Keratinocyte (primary cell): ENCODE measurements around the gene DCAF8. TPM values are rescaled to one million over a fixed set of nuclear protein-coding genes. Genes with fewer than 3 reads are reported as not detected.

Experiments used
- DNase-seq: peaks from one replicate; pipeline ENCODE4 v3.0.0-alpha.2; 2011; ENCODE audit warnings: low read depth, missing footprints, low spot score
- FAIRE-seq: peaks from 2 replicates; lab custom pipeline; 2011; peaks lifted over from hg19 to GRCh38; lab: Jason Lieb, UNC
- H2AFZ ChIP-seq: 2 replicates; pipeline ENCODE4 v1.6.0; 2012; ENCODE audit warnings: low read length, control low read depth, inconsistent platforms; ENCODE audit not compliant: control insufficient read depth
- H3K27ac ChIP-seq: 2 replicates; pipeline ENCODE4 v1.5.1; 2011; ENCODE audit warnings: low read length; ENCODE audit not compliant: control insufficient read depth, insufficient read depth
- H3K27me3 ChIP-seq: 3 replicates; pipeline ENCODE4 v1.6.0; 2011; ENCODE audit warnings: low read length; ENCODE audit not compliant: control insufficient read depth, insufficient read depth; ENCODE audit errors: extremely low read depth
- H3K36me3 ChIP-seq, 2 experiments: 2 replicates in 1 of 2; 3 replicates in 1 of 2; pipeline ENCODE4 v1.5.1; 2011; ENCODE audit warnings: low read length in 2 of 2, mild to moderate bottlenecking in 1 of 2; ENCODE audit not compliant: control insufficient read depth in 2 of 2, insufficient read depth in 2 of 2; ENCODE audit errors: extremely low read depth in 1 of 2
- H3K4me1 ChIP-seq: 3 replicates; pipeline ENCODE4 v1.5.1; 2011; ENCODE audit warnings: low read length; ENCODE audit not compliant: control insufficient read depth, insufficient read depth; ENCODE audit errors: extremely low read depth
- H3K4me2 ChIP-seq: 3 replicates; pipeline ENCODE4 v1.6.0; 2011; ENCODE audit warnings: low read depth, low read length; ENCODE audit not compliant: control insufficient read depth, insufficient read depth; ENCODE audit errors: extremely low read depth
- H3K4me3 ChIP-seq, 3 experiments: fragments of 200-600 bp in 1 of 3; sonication (generic) in 1 of 3; 2 replicates in 2 of 3; 3 replicates in 1 of 3; pipeline ENCODE4 v1.5.1; 2011 to 2016; ENCODE audit warnings: low read length in 3 of 3, mild to moderate bottlenecking in 3 of 3, control low read depth in 2 of 3, inconsistent platforms in 1 of 3, low read depth in 1 of 3, mixed read lengths in 1 of 3, mixed run types in 1 of 3, moderate library complexity in 1 of 3; ENCODE audit not compliant: control insufficient read depth in 2 of 3, insufficient read depth in 2 of 3; ENCODE audit errors: extremely low read depth in 1 of 3
- H3K79me2 ChIP-seq: 2 replicates; pipeline ENCODE4 v1.6.0; 2012; ENCODE audit warnings: low read length; ENCODE audit not compliant: control insufficient read depth, insufficient read depth
- H3K9ac ChIP-seq: 3 replicates; pipeline ENCODE4 v1.6.0; 2011; ENCODE audit warnings: low read length; ENCODE audit not compliant: control insufficient read depth, insufficient read depth; ENCODE audit errors: extremely low read depth
- H3K9me1 ChIP-seq: 3 replicates; pipeline ENCODE4 v1.6.0; 2011; ENCODE audit warnings: low read length; ENCODE audit not compliant: control insufficient read depth, insufficient read depth; ENCODE audit errors: extremely low read depth
- H3K9me3 ChIP-seq: 2 replicates; pipeline ENCODE4 v1.5.1; 2012; ENCODE audit warnings: low read depth, low read length; ENCODE audit not compliant: control insufficient read depth
- H4K20me1 ChIP-seq: 3 replicates; pipeline ENCODE4 v1.6.0; 2011; ENCODE audit warnings: low read length; ENCODE audit not compliant: control insufficient read depth, insufficient read depth; ENCODE audit errors: extremely low read depth
- EZH2 ChIP-seq: IDR thresholded peaks from one replicate; pipeline ENCODE4 v1.6.1; 2012; ENCODE audit warnings: inconsistent platforms, mild to moderate bottlenecking, low read length, moderate library complexity
- dilution Hi-C: fragments of 300-500 bp; cut with MboI; formaldehyde crosslinking; loops from one replicate; pipeline ENCODE4 v1.7.0; 2020; ENCODE audit warnings: low sequenced_read_pairs; ENCODE audit not compliant: extremely low pct_ligation_motif_present
- polyA plus RNA-seq, 5 experiments: library from polyadenylated mRNA; depleted of rRNA in 3 of 5; stranded (reverse) in 3 of 5; stranded (forward) in 1 of 5; unstranded in 1 of 5; fragments of >200 nt; gene quantifications; 1 replicate in 1 of 5; 2 replicates in 3 of 5; 3 replicates in 1 of 5; pipeline versions ENCODE4 v1.2.1 to v1.2.3, GENCODE V29; 2011 to 2012; ENCODE audit warnings: missing spikeins in 2 of 5, low read depth in 1 of 5, low replicate concordance in 1 of 5
- TF ChIP-seq, protein P1 (sequence below), 3 experiments: IDR thresholded peaks in 1 of 3; conservative IDR thresholded peaks in 1 of 3; optimal IDR thresholded peaks in 1 of 3; 2 replicates in 2 of 3; 3 replicates in 1 of 3; pipeline versions ENCODE3 to v1.5.1; 2011; ENCODE audit warnings: low read length in 3 of 3, mild to moderate bottlenecking in 3 of 3, moderate library complexity in 2 of 3, control low read depth in 1 of 3, inconsistent platforms in 1 of 3; ENCODE audit not compliant: insufficient read depth in 2 of 3; ENCODE audit errors: extremely low read depth in 1 of 3

The DCAF8 gene
- polyA plus RNA-seq, 1 donor (not counting 4 experiments of a cell fraction or from before 2014, with no cell fraction given), result 81.2 TPM

DNA sequence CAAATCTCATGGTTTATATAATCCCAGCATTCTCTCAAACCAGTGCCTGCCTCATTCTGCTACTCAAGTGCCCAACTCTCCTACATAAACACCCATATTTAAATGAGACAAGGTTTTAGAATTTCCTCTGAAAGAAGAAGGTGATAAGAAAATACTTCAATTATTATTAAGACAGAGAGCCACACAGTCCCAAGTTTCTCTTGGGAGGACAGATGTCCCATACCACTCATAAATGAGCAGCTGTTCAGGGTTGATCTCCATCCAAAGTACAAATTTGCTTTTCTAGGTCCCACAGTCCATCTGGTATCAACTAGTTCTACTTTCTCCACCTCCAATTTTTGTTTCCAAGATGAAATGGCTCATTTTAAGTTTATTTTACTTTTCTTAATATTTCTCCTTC, 11.3 kb downstream of the DCAF8 start:
- FAIRE-seq (no peak), DNase-seq (no peak)
- no peaks in the 10 kb centered on the region for H3K4me1 ChIP-seq
- H3K27me3 ChIP-seq, result no peaks in the 10 kb centered on the region
- no peak for TF ChIP-seq EZH2
- TF ChIP-seq, protein P1, sequence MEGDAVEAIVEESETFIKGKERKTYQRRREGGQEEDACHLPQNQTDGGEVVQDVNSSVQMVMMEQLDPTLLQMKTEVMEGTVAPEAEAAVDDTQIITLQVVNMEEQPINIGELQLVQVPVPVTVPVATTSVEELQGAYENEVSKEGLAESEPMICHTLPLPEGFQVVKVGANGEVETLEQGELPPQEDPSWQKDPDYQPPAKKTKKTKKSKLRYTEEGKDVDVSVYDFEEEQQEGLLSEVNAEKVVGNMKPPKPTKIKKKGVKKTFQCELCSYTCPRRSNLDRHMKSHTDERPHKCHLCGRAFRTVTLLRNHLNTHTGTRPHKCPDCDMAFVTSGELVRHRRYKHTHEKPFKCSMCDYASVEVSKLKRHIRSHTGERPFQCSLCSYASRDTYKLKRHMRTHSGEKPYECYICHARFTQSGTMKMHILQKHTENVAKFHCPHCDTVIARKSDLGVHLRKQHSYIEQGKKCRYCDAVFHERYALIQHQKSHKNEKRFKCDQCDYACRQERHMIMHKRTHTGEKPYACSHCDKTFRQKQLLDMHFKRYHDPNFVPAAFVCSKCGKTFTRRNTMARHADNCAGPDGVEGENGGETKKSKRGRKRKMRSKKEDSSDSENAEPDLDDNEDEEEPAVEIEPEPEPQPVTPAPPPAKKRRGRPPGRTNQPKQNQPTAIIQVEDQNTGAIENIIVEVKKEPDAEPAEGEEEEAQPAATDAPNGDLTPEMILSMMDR (optimal IDR thresholded peaks at IDR 0.05 in 1 of 3, IDR thresholded peaks at IDR 0.05 in 1 of 3, conservative IDR thresholded peaks at IDR 0.05 in 1 of 3; ENCODE audit: extremely low read depth in 1 of 3, insufficient read depth in 2 of 3, low read length in 3 of 3), result no peak
- H2AFZ ChIP-seq, result no peak overlapping the region
- peaks cover 8% of the 10 kb centered on the region for H3K79me2 ChIP-seq
- H3K4me2 ChIP-seq, result no peak overlapping the region
- dilution Hi-C loops, result no loop called here
- H3K27ac ChIP-seq, result no peak overlapping the region
- H3K36me3 ChIP-seq, result no peaks in the 10 kb centered on the region
- no peak overlapping the region for H3K9ac ChIP-seq
- H3K4me3 ChIP-seq, result no peak overlapping the region
- no peaks in the 10 kb centered on the region for H4K20me1 ChIP-seq
- H3K9me3 ChIP-seq, result no peaks in the 10 kb centered on the region
- no peaks in the 10 kb centered on the region for H3K9me1 ChIP-seq

DNA sequence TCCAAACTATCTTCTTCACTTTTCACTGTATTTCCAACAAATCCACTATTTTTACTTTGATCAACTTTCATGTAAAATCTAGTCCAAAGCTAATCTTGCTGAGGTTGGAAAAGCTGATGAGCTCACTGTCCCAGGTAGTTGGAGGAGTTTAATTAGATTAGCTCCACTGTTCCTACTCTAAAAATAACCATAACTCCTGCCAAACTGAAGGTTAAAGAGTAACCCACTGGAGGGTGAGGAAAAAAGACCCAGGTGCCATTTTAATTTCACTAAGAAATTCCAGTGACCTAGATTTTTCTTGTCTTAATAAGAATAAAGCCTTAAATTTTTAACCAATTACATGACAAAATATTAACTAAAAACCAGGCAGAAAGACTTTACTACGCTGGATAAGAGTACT, 15.3 kb downstream of the DCAF8 start:
- no peaks in the 10 kb centered on the region for H3K27me3 ChIP-seq
- FAIRE-seq (no peak), DNase-seq (no peak)
- dilution Hi-C loops, result no loop called here
- no peaks in the 10 kb centered on the region for H3K9me3 ChIP-seq
- TF ChIP-seq EZH2, result no peak
- TF ChIP-seq, protein P1 (optimal IDR thresholded peaks at IDR 0.05 in 1 of 3, IDR thresholded peaks at IDR 0.05 in 1 of 3, conservative IDR thresholded peaks at IDR 0.05 in 1 of 3; ENCODE audit: extremely low read depth in 1 of 3, insufficient read depth in 2 of 3, low read length in 3 of 3), result no peak
- no peaks in the 10 kb centered on the region for H3K4me1 ChIP-seq
- H3K79me2 ChIP-seq, result peaks cover 10% of the 10 kb centered on the region
- no peak overlapping the region for H3K4me3 ChIP-seq
- no peaks in the 10 kb centered on the region for H3K9me1 ChIP-seq
- no peak overlapping the region for H3K27ac ChIP-seq
- no peak overlapping the region for H3K4me2 ChIP-seq
- peaks cover 2 to 12% of the 10 kb centered on the region in 2 experiments for H3K36me3 ChIP-seq
- H3K9ac ChIP-seq, result no peak overlapping the region
- no peak overlapping the region for H2AFZ ChIP-seq
- H4K20me1 ChIP-seq, result no peaks in the 10 kb centered on the region
